HEK293 (cell line): Measurements from ENCODE around the gene MCEMP1.

ENCODE experiments used
- TRIM28 ChIP-seq: IDR thresholded peaks from 2 replicates; pipeline ENCODE4 v1.6.1; 2011; ENCODE audit warnings: low read length, control low read depth, borderline replicate concordance
- ZBTB1 ChIP-seq: fragments of 450-650 bp; formaldehyde crosslinking; IDR thresholded peaks from 2 replicates; pipeline ENCODE4 v1.5.1; 2016; ENCODE audit warnings: missing biosample characterization, missing genetic modification characterization
- ZNF140 ChIP-seq: fragments of 450-650 bp; formaldehyde crosslinking; IDR thresholded peaks from 2 replicates; pipeline ENCODE4 v1.5.1; 2016; ENCODE audit warnings: missing biosample characterization, missing genetic modification characterization
- TF ChIP-seq, protein P1 (sequence below): fragments of 450-650 bp; formaldehyde crosslinking; IDR thresholded peaks from 2 replicates; pipeline ENCODE4 v1.5.1; 2016; ENCODE audit warnings: missing biosample characterization, missing genetic modification characterization

DNA sequence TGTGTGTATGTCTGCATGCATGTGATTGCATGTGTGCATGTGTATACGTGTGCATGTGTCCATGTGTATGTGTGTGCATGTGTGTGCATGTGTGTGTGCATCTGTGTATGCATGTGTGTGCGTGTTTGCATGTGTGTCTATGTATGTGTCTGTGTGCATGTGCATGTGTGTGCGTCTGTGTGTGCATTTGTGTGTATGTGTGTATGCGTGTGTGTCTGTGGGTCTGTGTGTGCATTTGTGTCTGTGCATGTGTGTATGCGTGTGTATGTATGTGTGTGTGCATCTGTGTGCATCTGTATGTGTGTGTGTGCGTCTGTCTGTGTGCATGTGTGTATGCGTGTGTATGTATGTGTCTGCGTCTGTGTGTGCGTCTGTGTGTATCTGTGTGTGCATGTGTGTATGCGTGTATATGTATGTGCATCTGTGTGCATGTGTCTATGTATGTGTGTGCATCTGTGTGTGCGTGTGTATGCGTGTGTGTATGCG is 37.0 kb upstream of the MCEMP1 start:
- no peak for TF ChIP-seq ZNF140
- TF ChIP-seq TRIM28 = no peak
- TF ChIP-seq, protein P1, sequence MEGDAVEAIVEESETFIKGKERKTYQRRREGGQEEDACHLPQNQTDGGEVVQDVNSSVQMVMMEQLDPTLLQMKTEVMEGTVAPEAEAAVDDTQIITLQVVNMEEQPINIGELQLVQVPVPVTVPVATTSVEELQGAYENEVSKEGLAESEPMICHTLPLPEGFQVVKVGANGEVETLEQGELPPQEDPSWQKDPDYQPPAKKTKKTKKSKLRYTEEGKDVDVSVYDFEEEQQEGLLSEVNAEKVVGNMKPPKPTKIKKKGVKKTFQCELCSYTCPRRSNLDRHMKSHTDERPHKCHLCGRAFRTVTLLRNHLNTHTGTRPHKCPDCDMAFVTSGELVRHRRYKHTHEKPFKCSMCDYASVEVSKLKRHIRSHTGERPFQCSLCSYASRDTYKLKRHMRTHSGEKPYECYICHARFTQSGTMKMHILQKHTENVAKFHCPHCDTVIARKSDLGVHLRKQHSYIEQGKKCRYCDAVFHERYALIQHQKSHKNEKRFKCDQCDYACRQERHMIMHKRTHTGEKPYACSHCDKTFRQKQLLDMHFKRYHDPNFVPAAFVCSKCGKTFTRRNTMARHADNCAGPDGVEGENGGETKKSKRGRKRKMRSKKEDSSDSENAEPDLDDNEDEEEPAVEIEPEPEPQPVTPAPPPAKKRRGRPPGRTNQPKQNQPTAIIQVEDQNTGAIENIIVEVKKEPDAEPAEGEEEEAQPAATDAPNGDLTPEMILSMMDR (tag by site-specific recombination) = no peak
- no peak for TF ChIP-seq ZBTB1
